Activated CD8-positive, alpha-beta memory T cell treated with anti-CD3 and anti-CD28 coated beads, Interleukin-2, amount 50 U/mL, for 24 hours (primary cell): ENCODE data around the gene PTPRN2.

Source experiments
- DNase-seq: peaks from one replicate; pipeline ENCODE4 v3.0.0-alpha.2; 2020; ENCODE audit errors: extremely low read depth

The PTPRN2 gene

GRCh38 chr7:158017111-158018097, 570.2 kb downstream of the PTPRN2 start:
- no peak for DNase-seq

GRCh38 chr7:158016180-158017097, 571.2 kb downstream of the PTPRN2 start:
- no peak for DNase-seq

- DNase-seq: no peak
Measured at GRCh38 chr7:158015403-158016179, 572.0 kb downstream of the PTPRN2 start.

- no peak for DNase-seq
Measured at GRCh38 chr7:158014976-158015375, 572.6 kb downstream of the PTPRN2 start.

GRCh38 chr7:158013085-158013668, 574.4 kb downstream of the PTPRN2 start:
- DNase-seq: no peak

GRCh38 chr7:158011941-158012340, 575.7 kb downstream of the PTPRN2 start:
- DNase-seq: no peak

- no peak for DNase-seq
Measured at GRCh38 chr7:158010961-158011693, 576.5 kb downstream of the PTPRN2 start.

GRCh38 chr7:158009886-158010285, 577.7 kb downstream of the PTPRN2 start:
- DNase-seq: no peak

- DNase-seq: no peak
Measured at GRCh38 chr7:158008267-158008666, 579.4 kb downstream of the PTPRN2 start.

- DNase-seq: no peak
Measured at GRCh38 chr7:158007697-158008257, 579.8 kb downstream of the PTPRN2 start.

- DNase-seq: no peak
Measured at GRCh38 chr7:158006841-158007696, 580.6 kb downstream of the PTPRN2 start.

GRCh38 chr7:158005531-158005930, 582.1 kb downstream of the PTPRN2 start:
- DNase-seq: no peak

GRCh38 chr7:158004123-158004490, 583.5 kb downstream of the PTPRN2 start:
- no peak for DNase-seq

GRCh38 chr7:158003441-158004122, 584.0 kb downstream of the PTPRN2 start:
- DNase-seq: no peak

GRCh38 chr7:158002486-158003080, 585.0 kb downstream of the PTPRN2 start:
- DNase-seq: no peak

GRCh38 chr7:158001621-158002320, 585.9 kb downstream of the PTPRN2 start:
- DNase-seq: no peak

- no peak for DNase-seq
Measured at GRCh38 chr7:158001003-158001402, 586.6 kb downstream of the PTPRN2 start.

GRCh38 chr7:158000160-158000559, 587.5 kb downstream of the PTPRN2 start:
- DNase-seq: no peak
